Measurements from ENCODE around the gene DYRK3.

DNA sequence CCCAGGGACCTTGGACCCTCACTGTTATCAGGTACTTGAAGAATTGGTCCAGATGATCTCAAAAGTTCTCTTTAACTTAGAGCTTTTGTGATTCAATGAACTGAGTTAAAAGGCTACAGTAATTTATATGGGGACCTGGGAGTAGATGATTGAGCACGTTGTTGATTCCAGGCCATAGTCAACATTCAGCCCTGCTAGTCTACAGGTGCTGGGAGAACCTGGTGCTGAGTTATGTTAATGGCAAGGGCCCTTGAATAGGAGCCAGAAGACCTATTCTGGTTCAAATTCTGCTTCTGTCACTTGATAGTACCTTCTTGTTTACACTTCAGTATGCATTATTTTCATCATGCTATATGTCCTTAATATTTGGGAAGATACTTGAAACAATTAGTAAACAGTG, 11.2 kb downstream of the DYRK3 start:
- no peak for TF ChIP-seq PYGO2 (tag; IDR thresholded peaks at IDR 0.05)
- TF ChIP-seq POLR2A (conservative IDR thresholded peaks at IDR 0.05): no peak
- no peak for TF ChIP-seq ZBTB2 (IDR thresholded peaks at IDR 0.05)
- TF ChIP-seq POLR2AphosphoS5 (IDR thresholded peaks at IDR 0.05; ENCODE audit: control insufficient read depth, insufficient read depth, low read depth, low read length): no peak
- no peak for TF ChIP-seq ZNF184 (CRISPR knock-in tag; IDR thresholded peaks at IDR 0.05)
